GM18870 (cell line): ENCODE data around the gene FANCC.

Experiments used
- ATAC-seq: cut with Tn5 transposase; IDR thresholded peaks from one replicate; pipeline ENCODE4 v1.9.1; 2021; ENCODE audit warnings: moderate library complexity; ENCODE audit not compliant: unreplicated experiment

FANCC gene

GRCh38 chr9:95075700-95076099 is 241.8 kb downstream of the FANCC start:
- no peak for ATAC-seq

- no peak for ATAC-seq
These were observed 242.9 kb downstream of the FANCC start for GRCh38 chr9:95074632-95075031.

- no peak for ATAC-seq
These were observed 243.6 kb downstream of the FANCC start for GRCh38 chr9:95073918-95074317.

DNA sequence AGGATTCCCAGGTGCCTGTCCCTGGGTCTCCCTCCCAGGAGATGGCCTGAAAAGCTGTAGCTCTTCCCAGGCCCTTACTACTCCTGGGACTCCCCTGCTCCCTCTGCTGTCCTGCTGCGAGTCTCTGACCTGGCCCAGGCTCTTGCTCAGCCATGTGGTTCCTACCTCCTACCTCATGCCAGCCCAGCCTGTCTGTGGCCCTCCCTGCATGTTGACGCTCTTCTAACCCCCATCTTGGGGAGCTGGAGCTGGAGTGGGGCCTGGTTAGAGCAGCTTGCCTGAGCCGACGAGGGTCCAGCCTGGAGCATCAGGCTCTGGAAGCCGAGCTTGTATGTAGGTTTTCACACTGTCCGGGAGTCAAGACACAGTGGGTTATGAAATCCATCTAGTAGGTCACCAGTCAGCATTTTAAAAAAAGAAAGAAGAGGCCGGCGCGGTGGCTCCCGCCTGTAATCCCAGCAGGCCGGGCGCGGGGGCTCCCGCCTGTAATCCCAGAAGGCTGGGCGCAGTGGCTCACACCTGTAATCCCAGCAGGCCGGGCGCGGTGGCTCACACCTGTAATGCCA is 244.4 kb downstream of the FANCC start:
- ATAC-seq, result no peak

DNA sequence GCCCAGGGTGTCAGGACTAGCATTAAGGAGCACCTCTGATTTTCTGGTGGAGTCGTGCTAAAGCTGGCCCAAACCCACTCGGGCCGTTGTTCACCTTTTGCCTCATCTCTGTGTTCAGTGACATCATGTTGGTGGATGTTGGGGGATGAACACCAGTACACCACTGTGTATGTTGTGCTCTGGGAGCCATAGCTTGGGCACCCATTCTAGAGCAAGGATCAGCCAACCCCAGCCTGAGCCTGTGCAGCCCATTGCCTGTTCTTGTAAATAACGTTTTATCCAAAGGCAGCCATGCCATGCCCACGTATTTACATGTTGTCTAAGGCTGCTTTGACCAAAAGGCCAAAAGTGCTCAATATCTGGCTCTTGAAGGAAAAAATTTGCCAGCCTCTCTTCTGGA is 245.6 kb downstream of the FANCC start:
- ATAC-seq, result no peak

DNA sequence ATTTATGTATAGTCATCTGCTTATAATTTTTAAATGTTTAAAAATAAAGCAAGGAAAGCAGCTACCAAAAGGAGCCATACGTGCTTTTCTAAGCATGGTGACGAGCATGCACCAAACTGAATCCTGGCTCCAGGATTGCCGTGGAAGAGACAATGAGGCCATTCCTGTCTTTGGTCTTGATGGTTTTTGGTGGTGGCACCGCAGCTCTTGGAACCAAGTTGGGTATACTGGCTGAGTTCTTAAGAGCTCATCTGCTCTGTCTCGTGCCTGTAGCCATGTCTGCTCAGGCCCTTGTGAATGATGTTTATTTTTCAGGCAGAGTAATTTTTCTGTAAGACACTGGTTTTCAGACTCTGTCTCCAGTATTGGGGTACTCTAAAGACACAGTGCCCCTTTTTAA is 246.1 kb downstream of the FANCC start:
- no peak for ATAC-seq

DNA sequence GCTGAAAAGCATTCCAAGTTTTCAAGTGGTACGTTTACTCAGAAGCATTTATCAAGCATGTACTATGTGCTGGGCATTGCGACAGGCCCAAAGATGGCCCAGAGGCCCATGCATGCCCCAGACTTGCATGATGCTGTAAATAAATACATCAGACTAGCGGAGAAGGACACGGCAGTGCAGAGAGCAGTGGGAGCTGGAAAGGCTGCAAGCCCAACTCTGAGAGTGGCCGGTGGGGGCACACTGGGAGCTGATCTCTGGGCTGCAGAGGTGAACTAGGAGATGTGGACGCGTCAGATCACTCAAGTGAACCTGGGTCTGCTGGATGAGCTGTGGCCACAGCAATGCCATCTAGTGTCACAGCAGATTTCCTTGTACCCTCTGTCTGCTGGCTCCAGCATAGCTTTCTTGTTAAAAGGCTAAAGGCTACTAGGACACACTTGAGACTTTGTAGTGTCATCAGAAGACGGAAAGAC is 246.9 kb downstream of the FANCC start:
- ATAC-seq, result no peak

- no peak for ATAC-seq
These were observed 249.6 kb downstream of the FANCC start for GRCh38 chr9:95067897-95068296.

DNA sequence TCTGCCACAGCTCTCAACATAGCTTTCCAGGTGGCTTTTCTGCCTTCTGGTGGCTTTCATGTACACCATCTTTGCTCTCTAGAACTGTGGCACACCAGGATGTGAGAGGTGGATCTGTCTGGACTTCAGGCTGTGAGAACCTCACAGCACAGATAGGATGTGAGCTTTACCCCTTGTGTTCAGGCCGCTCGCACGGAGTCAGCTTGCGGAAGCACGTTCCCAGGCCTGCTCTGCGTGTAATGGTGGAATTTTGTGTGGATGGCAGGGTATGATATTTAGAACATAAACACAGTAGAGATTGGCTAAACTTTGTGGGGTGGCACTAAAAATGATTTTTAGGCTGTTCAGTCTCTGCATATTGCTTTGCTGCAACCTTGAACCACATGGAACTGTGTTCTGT is 250.5 kb downstream of the FANCC start:
- ATAC-seq, result no peak

DNA sequence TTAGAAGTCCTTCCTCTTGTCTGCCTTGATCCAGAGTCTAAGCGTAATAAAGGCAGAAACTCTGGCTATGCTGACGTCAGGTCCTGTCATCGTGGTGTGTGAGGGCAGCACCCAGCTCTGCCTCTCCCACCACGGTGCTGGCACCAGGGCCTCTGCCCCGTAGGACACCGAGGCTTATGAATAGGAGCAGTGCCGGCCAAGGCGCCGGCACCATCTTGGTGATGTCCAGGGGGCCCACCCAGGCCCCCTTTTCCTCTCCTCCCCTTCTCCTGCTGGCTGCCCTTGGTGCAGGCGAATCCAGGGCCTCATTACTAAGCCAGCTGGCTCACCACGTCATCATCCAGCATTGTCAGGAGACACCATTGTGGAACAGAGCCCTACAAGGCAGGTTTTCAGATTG is 252.3 kb downstream of the FANCC start:
- no peak for ATAC-seq

GRCh38 chr9:95063300-95063699 is 254.2 kb downstream of the FANCC start:
- ATAC-seq, result no peak

- ATAC-seq, result no peak
These were observed 254.9 kb downstream of the FANCC start for GRCh38 chr9:95062596-95063065.

DNA sequence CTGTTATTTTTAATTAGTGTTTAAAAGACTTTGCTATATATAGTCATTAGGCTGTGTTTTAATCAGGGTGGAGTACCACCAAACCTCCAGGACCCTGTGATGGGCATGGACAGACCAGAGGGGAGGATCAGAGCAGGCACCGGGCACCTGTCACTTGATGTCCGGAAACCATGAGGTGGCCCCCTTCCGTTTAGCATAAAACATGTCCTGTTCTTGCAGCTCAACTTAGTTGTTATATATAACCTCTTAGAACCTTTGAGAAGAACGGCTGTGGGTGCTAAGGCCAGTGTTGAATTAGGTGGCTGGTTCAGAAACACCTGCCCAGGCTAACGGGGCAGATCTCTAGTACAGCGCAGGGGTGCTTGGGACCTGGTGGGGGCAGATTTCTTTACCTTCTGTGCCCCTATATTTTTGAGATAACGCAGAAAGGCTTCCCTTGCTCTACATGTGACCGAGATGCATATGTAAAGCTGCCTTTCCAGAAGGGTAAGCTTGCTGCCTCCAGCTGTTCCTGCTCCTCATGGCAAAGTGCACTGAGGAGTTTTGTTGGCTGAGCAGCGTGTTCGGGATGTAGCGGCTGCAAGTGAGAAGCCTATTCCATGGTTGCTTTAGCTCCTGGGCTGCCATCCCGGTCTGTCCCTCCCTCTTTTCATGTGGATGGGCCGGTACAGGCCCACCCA is 255.5 kb downstream of the FANCC start:
- ATAC-seq, result no peak

- no peak for ATAC-seq
These were observed 256.6 kb downstream of the FANCC start for GRCh38 chr9:95060916-95061315.

GRCh38 chr9:95060234-95060633 is 257.3 kb downstream of the FANCC start:
- no peak for ATAC-seq

DNA sequence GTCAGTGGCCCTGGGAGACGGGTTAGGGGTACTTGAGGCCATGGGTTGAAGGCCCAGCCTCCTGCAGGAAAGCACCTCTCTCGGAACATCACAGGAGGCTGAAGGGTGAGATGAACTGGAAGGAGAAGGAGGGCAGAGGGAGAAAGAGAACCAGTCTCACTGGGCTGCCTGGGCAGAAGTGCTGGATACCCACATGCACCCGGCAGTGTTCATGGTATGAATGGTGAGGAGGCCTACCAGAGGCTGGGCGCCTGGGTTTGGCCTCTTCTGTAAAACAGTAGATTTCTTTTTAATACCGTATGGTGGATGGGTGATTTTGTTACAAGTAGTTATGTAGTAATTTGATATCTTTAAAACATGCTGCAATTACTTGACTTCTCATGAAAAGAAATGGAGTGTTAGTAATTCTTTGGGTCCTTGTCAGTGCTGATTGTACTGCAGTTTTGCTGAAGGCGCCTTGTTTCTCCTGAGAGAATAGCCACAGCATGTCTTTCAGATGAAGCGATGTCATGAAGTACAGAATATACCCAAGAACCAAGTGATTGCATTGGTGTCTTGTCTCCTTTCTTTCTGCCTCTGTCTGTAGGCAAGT is 258.6 kb downstream of the FANCC start:
- ATAC-seq, result no peak

- ATAC-seq, result no peak
These were observed 259.3 kb downstream of the FANCC start for GRCh38 chr9:95058121-95058785.

GRCh38 chr9:95057101-95057500 is 260.4 kb downstream of the FANCC start:
- ATAC-seq, result no peak

DNA sequence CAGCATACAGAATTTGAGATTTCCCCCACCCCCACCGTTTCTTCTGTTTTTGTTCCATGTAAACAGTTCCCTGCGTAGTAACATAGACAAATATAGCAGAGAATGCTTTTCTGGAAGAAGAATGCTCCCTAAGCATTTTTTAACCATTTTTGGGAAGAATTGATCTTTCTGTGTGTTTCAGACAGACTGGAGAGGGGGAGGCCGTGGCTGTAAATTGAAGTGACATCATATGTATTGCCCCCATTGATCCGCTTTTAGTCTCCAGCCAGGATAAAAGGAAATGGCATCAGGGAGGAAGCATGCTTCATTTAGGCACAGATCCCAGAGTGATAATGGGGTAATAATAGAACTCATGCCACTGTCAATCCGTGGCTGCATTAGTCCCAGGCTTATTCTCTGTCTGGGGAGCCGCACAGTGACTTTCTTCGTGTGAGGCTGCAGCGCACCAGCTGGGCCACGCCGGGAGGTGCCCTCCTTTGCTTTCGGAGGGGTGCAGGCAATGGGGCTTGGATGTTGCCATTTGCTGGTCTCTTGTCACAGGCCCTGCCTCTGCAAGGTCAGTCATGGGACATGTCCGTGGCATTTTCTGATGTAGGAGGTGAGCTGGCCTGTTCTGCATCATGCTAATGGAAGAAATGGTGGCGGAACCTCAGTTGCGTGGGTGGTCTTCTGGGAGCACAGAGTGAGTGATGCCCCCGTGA is 261.5 kb downstream of the FANCC start:
- ATAC-seq, result no peak

GRCh38 chr9:95055334-95055850 is 262.1 kb downstream of the FANCC start:
- no peak for ATAC-seq
